Activated CD4-positive, alpha-beta T cell treated with anti-CD3 and anti-CD28 coated beads for 24 hours (primary cell): ENCODE measurements around the gene GABRG1.

Experiments used
- DNase-seq, 2 donors: peaks; one replicate each; pipeline ENCODE4 v3.0.0-alpha.2; 2020; ENCODE audit warnings: low read depth in 2 of 2

GABRG1 gene

DNA sequence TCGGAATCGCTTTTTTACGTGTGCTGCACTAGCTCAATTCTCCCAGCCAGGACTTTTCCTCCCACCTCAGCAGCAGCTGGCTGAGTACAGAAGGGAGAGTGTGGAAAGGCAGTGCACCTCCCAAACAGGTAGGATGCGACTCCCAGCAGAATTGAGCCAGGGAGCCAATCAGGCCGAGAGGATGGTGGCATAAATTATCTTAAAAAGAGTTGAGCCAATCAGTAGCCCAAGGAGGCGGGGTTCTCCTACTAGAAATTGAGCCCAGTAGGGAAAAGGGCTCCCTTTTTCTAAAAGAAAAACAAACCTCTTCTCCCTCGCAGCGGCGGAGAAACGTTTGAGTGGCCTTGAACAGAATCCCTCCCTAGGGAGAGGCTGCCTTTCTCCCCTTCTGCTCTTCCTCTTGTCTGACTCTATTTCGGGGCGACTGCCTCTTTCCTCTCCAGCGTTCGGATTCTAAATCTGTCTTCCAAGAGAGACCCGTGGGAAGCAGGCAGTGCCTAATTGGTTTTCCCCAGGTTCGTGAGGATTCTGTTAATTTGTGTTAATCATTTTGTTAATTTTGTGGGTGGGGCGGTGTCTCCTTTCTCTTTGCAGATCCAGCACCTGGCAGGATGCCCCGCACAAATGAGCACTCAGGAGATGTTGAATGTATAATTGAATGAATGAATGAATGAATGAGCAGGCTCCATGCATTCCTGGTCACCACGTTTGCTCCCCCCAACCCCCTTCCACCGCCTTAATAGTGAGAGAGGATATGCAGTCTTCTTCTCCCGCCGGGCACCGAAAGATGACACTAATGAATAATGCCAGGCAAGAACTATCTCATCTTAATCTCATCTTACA is at the start of gene GABRG1:
Gene GABRG1, minus strand, starts transcription at position 142 of the 843 bp plus-strand sequence. Its CDS starts 141 bp downstream, at position 1.
- no peak for DNase-seq

DNA sequence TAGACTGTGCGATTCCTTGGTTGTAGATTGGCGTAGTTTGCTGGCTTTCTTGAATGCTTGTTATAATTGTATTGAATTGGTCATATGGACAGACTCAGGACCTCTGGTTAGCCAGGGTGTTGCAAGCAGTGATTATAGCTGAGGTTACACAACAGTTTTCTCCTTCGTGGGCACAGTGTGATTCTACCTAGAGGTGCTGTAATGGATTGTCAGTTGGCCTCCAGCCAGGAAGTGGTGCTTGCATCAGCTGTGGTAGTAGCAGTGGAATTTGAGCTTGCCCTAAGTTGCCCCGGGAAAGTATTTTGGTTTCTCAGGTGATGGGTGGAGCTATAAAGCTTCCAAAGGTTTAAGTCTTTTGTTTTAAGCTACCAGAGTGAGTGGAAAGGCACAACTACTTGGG is 23.1 kb upstream of the GABRG1 start:
- DNase-seq: no peak

DNA sequence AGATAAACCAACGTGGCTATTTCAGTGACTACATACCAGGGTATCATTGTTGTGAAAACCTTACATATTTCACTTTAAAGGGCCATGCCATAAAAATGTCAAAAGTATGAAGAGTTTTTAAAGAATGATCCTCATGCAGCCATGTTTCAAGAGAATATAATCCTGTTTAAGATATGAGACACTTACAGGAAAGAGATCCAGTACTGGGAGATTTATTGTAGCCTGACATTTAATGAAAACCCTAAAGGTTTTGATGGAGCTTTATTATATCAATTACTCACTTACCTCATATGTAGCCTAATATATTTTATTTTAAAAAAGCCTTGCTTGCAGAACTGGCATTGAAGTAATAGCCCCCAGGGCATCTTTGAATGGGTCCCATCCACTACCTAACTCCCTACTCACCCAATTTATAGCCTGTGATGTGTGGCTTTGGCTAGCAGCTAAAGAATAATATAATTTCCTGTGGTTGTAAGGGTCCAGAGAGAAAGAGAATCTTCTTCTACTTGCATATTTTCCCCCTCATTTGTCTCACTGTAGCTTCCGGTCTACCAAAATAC is 7.7 kb upstream of the GABRG1 start:
- DNase-seq: no peak

DNA sequence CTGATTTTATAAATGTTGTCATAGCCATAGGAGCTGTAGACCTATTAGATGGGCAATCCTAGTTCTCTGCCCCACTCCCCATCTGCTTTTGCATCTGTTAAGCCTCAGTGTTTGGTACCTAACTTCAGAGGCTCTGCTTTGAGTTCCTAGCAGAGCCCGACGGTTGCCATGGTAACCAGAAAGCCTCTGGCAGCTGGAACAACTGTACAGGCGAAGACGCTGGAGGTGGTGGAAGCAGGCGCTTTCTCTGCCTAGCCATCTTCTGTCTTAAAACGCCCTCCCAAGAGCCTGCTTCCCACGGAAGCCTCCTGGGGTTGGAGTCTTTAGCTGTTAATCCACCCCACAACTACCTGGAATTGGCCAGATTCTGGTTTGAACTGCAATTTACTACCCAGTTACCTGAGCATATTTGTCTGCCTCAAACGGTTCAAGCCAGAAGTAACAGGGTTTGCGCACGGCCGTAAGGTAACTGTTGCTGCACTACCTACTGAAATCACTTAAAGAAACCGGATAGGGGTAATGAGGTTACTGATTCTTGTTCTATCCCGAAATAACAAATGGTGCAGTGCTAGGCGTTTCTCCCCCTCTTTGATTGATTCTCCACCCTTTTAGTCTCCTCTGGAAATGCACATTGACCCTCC is 1.0 kb upstream of the GABRG1 start:
- no peak for DNase-seq

DNA sequence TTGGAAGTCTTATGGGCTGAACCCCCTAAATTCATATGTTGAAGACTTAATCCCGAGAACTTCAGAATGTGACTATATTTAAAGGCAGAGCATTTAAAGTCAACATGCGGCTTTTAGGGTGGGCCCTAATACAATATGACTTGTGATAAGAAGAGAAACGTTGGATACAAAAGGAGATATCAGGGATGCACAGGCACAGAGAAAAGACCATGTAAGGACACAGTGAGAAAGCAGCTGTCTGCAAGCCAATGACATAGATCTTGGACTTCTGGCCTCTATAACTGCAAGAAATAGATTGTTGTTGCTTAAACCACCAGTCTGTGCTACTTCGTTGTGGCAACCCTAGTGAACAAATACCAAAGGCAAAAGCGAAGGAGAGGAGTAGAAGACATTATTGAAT is 42.2 kb downstream of the GABRG1 start:
- no peak for DNase-seq

DNA sequence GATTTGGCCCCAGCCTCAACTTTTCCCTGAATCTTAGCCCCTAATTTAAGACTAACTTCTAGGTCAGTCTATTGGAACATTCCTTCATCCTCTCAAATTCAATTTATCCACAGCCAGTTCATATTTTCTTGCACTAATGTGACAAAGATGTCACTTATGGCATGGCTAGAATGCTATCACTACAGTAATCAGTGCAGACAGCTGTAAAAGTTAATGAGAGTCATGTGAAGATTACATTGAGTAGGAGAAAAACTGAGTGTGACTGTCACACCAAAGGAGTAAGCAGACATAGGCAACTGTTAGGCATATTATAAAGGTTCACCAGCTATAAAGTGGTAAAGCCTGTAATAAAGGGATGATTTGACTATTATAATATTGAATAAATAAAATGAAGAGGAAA is 42.6 kb downstream of the GABRG1 start:
- no peak for DNase-seq

DNA sequence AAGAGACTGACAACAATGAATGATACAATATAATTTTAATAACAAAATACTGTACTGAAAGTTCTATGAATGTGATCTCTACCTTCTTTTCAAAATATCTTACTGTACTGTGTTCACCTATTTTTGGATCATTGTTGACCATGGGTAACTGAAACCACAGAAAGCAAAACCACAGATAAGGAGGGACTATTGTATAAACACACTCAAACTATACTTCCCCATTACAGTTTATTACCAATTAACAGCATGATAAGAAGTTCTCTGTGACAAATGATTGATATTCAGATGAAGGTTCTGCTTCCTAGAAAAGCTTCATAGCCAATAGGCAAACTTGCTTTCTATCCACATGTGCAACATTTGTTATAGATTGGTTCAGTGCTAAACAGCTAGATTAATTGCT is 50.1 kb downstream of the GABRG1 start:
- no peak for DNase-seq

DNA sequence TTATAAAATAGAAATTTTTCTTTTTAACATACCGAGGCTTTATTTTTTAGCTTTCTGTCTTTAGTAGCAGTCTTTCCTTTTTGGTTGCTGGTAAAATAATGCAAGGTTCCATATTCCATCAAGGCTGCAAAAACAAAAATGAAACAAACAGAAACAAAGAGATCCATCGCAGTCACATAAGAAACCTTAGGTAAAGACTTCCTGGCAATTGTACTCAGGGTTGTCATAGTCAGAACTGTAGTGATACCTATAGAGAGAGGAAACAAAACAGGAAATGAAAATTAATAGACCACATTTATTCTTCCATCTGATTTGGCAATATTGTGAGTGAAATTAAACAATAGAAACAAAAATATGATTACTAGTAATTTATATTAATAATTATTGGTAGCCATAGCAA is 72.5 kb downstream of the GABRG1 start:
- DNase-seq: no peak

DNA sequence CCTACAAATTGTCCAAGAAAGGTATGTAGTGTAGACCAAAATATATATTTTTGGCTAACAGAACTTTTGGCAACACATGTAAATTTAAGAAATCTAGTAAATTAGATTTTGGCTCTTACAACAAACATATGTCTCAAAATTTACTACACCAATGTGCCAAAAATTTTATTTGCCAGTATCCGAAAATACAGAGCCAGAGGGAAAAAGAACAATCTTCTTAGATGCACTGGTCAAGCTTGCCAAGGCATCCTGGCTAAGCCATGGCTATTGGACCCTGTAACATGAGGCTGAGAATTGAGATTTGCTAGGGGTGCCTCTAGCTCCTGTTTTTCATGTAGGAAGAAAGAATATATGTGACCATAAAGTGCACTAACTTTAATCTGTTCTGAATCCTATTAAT is 91.8 kb downstream of the GABRG1 start:
- DNase-seq: no peak

DNA sequence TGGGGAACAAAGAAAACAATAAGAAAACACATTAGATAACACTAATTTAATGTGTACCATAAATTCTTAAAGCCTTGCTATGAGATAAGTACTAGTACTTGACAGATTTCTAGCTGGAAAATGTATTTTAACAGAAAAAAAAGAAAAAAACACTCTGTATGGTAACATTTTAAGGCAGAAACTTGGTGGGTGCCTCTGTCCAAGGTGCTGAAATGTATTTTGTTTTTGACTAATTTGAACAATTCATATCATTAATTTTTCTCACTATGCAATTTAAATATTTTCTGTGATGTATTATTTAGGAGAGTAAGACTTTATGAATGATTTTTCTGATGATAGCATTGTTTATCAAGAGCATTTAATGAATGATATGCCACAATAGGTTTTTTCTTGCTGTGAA is 107.5 kb downstream of the GABRG1 start:
- no peak for DNase-seq

DNA sequence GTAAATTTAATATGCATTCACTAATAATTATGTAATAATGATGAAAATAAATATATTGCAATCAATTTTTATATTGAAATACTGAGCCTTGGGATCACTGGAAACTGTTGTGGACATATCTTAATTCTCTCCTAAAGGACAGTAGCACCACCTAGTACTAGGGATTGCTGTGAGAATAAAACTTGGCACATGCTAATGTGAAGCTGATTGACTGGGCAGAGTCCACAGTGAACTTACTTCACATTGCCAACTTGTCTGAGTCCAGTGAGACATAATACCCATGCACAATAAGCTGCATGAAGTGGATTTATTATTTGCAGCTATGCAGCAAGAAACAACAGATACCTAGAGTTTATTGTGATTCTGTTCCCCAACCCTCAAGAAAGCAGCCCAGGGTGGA is 131.1 kb downstream of the GABRG1 start:
- DNase-seq: no peak

DNA sequence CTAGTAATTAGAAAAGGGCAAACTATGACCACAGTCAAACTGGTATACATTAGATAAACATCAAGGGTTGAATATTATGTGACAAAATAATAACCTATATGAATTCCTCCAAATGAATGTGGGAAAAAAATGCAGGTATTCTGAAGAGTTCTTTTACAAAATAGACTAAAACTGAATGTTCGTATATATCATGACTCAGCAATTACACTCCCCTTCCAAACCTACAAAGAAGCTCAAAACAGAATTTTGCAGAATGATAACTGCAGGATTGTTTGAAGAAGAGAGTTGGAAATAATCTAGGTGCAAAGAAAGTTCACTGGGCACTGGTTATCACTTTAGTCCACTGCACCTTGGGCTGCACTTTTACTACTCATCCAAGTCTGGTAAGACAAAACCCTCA is 134.1 kb downstream of the GABRG1 start:
- no peak for DNase-seq

DNA sequence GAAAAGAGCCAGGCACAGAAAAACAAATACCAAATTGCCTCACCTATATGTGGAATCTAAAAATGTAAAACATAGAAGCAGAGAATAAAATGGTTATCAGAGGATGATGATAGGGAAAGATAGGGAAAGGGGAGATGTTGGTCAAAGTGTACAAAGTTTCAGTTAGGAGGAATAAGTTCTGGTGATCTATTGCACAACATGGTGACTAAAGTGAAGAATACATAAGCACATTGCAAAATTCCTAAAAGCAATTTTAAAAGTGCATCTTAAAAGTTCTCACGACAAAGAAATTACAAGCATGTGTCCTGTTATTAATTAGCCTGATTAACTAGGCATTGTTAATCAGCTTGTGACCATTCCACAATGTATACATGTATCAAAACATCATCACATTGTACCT is 136.0 kb downstream of the GABRG1 start:
- DNase-seq: no peak
